ENCODE measurements around the gene USP36.

Gene USP36

DNA sequence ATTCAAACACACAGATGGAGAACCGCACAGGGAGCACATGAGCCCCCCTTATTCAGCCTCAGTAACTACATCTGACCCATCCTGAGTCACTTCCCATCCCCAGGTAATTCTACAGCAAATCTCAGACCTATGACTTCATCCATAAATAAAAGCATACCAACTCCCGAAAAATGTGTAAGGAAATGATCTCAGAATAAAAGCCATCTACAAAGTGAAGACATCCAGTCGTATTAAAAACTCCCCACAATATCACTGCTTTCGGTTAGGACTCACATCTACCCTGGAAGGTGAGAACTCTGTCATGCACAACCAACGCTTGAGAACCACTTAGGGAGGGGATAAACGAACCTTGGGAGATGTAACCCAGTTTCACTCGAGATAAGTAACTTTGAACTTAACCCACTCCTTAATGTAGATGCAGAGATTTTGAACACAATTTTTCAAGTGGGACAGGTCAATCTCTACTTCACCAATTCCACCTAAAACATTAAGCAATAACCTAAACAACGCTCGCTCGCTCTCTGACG is 1.3 kb downstream of the USP36 start:
- TF ChIP-seq CTCF (IDR thresholded peaks at IDR 0.05), result no peak

DNA sequence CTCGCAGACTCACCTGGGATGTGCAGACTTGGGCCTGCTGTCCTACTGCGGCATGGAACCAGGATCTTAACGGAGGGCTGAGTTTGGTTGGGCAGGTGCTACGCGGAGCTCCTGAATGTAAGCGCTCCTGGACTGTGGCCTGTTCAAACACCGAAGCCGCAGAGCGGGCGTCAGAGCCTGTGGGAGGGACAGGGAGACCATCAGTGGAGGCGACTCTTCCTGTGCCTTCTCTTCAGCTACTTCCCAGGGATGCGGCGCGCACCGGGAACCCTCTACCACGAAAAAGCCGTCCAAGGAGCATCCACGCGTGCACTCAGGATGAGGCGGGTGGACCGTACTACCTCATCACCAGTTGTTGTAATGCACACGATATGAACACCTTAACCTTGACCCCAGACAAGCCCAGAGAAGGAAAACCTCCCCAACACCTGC is 2.0 kb downstream of the USP36 start:
- no peak for TF ChIP-seq CTCF (IDR thresholded peaks at IDR 0.05)

DNA sequence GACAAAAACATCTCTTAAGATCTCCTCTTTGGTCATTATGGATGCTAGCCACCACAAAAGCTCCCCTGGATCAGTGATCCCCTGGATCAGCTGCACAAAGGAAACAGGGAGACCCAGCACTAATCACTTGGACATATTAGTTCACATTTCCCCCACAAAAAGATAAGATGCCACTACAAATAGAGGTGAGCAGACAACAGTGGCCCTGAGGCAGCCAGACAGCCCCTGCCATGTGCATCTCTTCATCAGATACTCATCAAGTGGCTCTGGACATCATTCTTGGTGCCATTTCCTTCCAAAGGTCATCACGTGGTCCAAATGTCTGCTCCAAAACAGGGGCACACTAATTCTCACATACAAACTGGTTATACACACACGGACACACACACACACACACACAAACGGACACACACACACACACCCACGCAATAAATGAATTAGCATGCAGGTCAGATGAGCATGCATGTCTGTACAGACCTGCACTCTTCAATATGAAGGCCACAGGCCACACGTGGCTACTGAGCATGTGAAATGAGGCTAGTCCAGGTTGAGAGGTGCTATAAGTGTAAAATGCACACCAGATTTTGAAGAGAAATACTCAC is 4.1 kb downstream of the USP36 start:
- TF ChIP-seq CTCF (IDR thresholded peaks at IDR 0.05), result no peak

DNA sequence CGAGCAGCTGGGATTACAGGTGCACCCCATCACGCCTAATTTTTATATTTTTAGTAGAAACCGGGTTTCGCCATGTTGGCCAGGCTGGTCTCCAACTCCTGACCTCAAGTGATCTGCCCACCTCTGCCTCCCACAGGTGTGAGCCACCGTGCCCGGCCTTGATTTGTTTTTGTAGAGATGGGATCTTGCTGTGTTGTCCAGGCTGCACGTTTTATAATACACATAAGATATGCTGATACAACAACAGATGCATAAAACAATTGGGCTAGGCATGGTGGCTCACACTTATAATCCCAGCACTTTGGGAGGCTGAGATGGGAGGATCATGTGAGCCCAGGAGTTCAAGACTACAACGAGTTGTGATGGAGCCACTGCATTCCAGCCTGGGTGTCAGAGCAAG is 6.0 kb downstream of the USP36 start:
- TF ChIP-seq CTCF (IDR thresholded peaks at IDR 0.05), result no peak

DNA sequence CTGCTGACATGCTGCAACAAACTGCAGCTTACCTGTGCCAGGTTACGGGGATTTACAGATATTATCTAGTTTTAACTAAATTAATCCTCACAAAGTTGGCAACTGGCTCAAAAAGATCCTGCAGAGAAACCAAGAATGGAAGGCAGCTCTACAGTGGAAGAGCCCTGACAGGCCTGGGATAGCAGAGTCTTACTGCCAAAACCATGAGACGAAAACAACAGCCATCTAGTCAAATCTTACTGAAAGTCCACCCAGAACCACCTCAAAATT is 8.1 kb downstream of the USP36 start:
- TF ChIP-seq CTCF (IDR thresholded peaks at IDR 0.05), result no peak

DNA sequence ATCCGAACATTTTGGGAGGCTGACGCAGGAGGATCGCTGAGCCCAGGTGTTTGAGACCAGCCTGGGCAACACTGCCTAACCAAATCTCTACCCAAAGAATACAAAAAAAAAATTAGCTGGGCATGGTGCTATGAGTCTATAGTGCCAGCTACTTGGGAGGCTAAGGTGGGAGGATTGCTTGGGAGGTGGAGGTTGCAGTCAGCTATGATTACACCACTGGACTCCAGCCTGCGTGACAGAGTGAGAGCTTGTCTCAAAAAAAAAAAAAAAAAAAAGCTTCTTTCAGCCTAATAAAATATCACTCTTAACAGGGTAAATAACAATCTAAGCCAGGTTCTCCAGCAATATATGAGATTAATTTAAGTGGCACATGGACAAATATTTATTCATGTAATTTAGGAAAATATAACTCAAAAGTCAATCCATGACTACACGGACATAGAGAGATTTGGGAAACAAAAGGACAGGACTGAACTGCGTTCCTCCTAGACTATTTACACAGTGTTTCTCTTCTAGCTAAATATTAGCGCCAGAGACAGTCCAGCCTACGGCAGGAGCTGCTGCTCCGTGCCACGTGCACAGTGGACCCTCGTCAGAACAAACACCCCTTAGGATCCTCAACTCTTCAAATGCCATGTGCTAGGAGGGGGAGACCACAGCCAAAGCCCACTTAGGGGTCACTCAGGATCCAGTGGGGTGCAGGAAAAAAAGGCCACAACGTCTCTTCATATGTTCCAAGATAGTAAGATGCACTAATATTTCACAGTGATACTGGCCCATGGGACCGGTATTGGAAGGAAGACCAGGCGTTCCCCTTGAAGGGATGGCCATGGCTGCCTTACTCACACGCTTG is 8.7 kb downstream of the USP36 start:
- TF ChIP-seq CTCF (IDR thresholded peaks at IDR 0.05), result no peak

GRCh38 chr17:78829477-78829876 is 11.1 kb downstream of the USP36 start:
- TF ChIP-seq CTCF (IDR thresholded peaks at IDR 0.05), result no peak

Measured in LNCAP (cell line).